B cell (primary cell): ENCODE data around the gene CYP2W1. TPM values are rescaled to one million over a fixed set of nuclear protein-coding genes. Genes with fewer than 3 reads are reported as not detected.

Experiments
- ATAC-seq: fragments of 200-7000 bp; cut with Tn5 transposase; one replicate; pipeline ENCODE4 v1.10.0; 2021; ENCODE audit warnings: low read depth, mild to moderate bottlenecking, moderate number of reproducible peaks, moderate library complexity
- CTCF ChIA-PET: fragments of 350-600 bp; sonication (Branson Sonifier 250); formaldehyde crosslinking; loops from one replicate; lab custom pipeline; 2021; ENCODE audit warnings: antibody characterized with exemption, inconsistent platforms; lab: Charles Lee
- POLR2A ChIA-PET: fragments of 350-600 bp; sonication (Branson Sonifier 250); formaldehyde crosslinking; loops from one replicate; lab custom pipeline; 2021; ENCODE audit warnings: antibody characterized with exemption; lab: Charles Lee
- DNase-seq: peaks from one replicate; pipeline ENCODE4 v3.0.0; 2013
- H2AFZ ChIP-seq: 2 replicates; pipeline ENCODE4 v1.6.1; 2012; ENCODE audit warnings: mild to moderate bottlenecking, low read depth, low read length; ENCODE audit not compliant: insufficient read depth, poor library complexity, severe bottlenecking
- H3K27ac ChIP-seq, 2 donors: 1 replicate in 1 of 2; 2 replicates in 1 of 2; pipeline ENCODE4 v1.5.1; 2012 to 2013; ENCODE audit warnings: low read length in 2 of 2, mild to moderate bottlenecking in 2 of 2, moderate library complexity in 1 of 2
- H3K27me3 ChIP-seq, 4 experiments: fragments of 200-600 bp in 1 of 4; sonication (generic) in 1 of 4; replicated peaks in 1 of 4; 1 replicate in 2 of 4; 2 replicates in 2 of 4; pipeline versions ENCODE4 v1.6.1 to v1.7.0; 2013 to 2016; ENCODE audit warnings: low read length in 3 of 4, mild to moderate bottlenecking in 2 of 4, mixed read lengths in 1 of 4, moderate library complexity in 1 of 4; ENCODE audit not compliant: insufficient read depth in 4 of 4, control insufficient read depth in 3 of 4; ENCODE audit errors: control extremely low read depth in 1 of 4
- H3K36me3 ChIP-seq, 2 experiments: replicated peaks in 1 of 2; 1 replicate in 1 of 2; 2 replicates in 1 of 2; pipeline versions ENCODE4 v1.6.1 to v1.7.1; 2013; ENCODE audit warnings: low read length in 1 of 2; ENCODE audit not compliant: insufficient read depth in 2 of 2, control insufficient read depth in 1 of 2; ENCODE audit errors: control extremely low read depth in 1 of 2, extremely low read depth in 1 of 2
- H3K4me1 ChIP-seq, 2 donors: fragments of 200-600 bp in 1 of 2; sonication (generic) in 1 of 2; 1 replicate in 1 of 2; 2 replicates in 1 of 2; pipeline versions ENCODE4 v1.5.1 to v1.6.1; 2013 to 2017; ENCODE audit warnings: low read length in 2 of 2; ENCODE audit not compliant: control insufficient read depth in 2 of 2, insufficient read depth in 2 of 2
- H3K4me2 ChIP-seq: replicated peaks from 2 replicates; pipeline ENCODE3; 2012; ENCODE audit warnings: mild to moderate bottlenecking, low read depth, low read length; ENCODE audit not compliant: poor library complexity, severe bottlenecking
- H3K4me3 ChIP-seq, 5 experiments: fragments of 200-600 bp in 1 of 5; sonication (generic) in 1 of 5; 1 replicate in 3 of 5; 2 replicates in 2 of 5; pipeline versions ENCODE4 v1.5.1 to v1.7.0; 2011 to 2016; ENCODE audit warnings: low read length in 4 of 5, mild to moderate bottlenecking in 4 of 5, low read depth in 2 of 5, control low read depth in 1 of 5, moderate library complexity in 1 of 5; ENCODE audit not compliant: insufficient read depth in 1 of 5; ENCODE audit errors: control extremely low read depth in 1 of 5, extremely low read depth in 1 of 5
- H3K79me2 ChIP-seq: fragments of 200-600 bp; sonication (generic); one replicate; pipeline ENCODE4 v1.6.0; 2016; ENCODE audit warnings: low read length; ENCODE audit not compliant: control insufficient read depth, insufficient read depth
- H3K9ac ChIP-seq: fragments of 200-600 bp; sonication (generic); 2 replicates; pipeline ENCODE4 v1.6.1; 2017; ENCODE audit warnings: mild to moderate bottlenecking, low read length, moderate library complexity
- H3K9me3 ChIP-seq, 3 donors: one replicate each; pipeline versions ENCODE4 v1.6.1 to v1.7.1; 2013; ENCODE audit warnings: low read length in 2 of 3; ENCODE audit not compliant: control insufficient read depth in 2 of 3, insufficient read depth in 1 of 3; ENCODE audit errors: control extremely low read depth in 1 of 3
- H4K20me1 ChIP-seq: 2 replicates; pipeline ENCODE4 v1.6.0; 2012; ENCODE audit warnings: mild to moderate bottlenecking, low read length; ENCODE audit not compliant: insufficient read depth, control insufficient read depth, poor library complexity, severe bottlenecking
- H3K27ac Mint-ChIP-seq: one replicate; pipeline ENCODE4 v1.8.0; 2021; ENCODE audit warnings: mixed read lengths
- H3K27me3 Mint-ChIP-seq: one replicate; pipeline ENCODE4 v1.8.0; 2021; ENCODE audit warnings: mixed read lengths
- H3K4me1 Mint-ChIP-seq: one replicate; pipeline ENCODE4 v1.8.0; 2021; ENCODE audit warnings: mixed read lengths
- H3K4me3 Mint-ChIP-seq: one replicate; pipeline ENCODE4 v1.8.0; 2021; ENCODE audit warnings: mixed read lengths
- H3K9me3 Mint-ChIP-seq: one replicate; pipeline ENCODE4 v1.8.0; 2022; ENCODE audit warnings: mixed read lengths; ENCODE audit not compliant: insufficient read depth
- EZH2 ChIP-seq: IDR thresholded peaks from 2 replicates; pipeline ENCODE4 v1.6.1; 2012; ENCODE audit warnings: borderline replicate concordance, low read depth, mild to moderate bottlenecking, moderate library complexity, low read length; ENCODE audit not compliant: insufficient read depth, poor library complexity, severe bottlenecking
- WGBS: methylation state at CpG from one replicate; pipeline ENCODE4 v1.1.5; 2013; ENCODE audit warnings: missing lambda C conversion rate; ENCODE audit not compliant: insufficient coverage; 5-methylcytosine and 5-hydroxymethylcytosine counted together
- intact Hi-C: fragments of 100-400 bp; cut with micrococcal nuclease; formaldehyde crosslinking; loops from one replicate; pipeline ENCODE4 v1.10.0; 2022
- polyA plus RNA-seq: library from polyadenylated mRNA; depleted of rRNA; stranded (reverse); fragments of >200 nt; gene quantifications from 2 replicates; pipeline ENCODE4 v1.2.3, GENCODE V29; 2012
- total RNA-seq, 2 donors: library from RNA; stranded (reverse); fragments of 120-200 nt in 1 of 2; gene quantifications; 1 replicate in 1 of 2; 2 replicates in 1 of 2; pipeline versions ENCODE4 v1.2.3 to v1.2.4, GENCODE V29; 2013 to 2022
- TF ChIP-seq, protein P1 (sequence below): fragments of 200-600 bp; IDR thresholded peaks from one replicate; pipeline ENCODE4 v1.8.0; 2022; ENCODE audit warnings: antibody characterized with exemption, mild to moderate bottlenecking

The CYP2W1 gene
- total and polyA plus RNA-seq, 2 donors (not counting 1 experiment from before 2014, with no cell fraction given), result not detected

DNA sequence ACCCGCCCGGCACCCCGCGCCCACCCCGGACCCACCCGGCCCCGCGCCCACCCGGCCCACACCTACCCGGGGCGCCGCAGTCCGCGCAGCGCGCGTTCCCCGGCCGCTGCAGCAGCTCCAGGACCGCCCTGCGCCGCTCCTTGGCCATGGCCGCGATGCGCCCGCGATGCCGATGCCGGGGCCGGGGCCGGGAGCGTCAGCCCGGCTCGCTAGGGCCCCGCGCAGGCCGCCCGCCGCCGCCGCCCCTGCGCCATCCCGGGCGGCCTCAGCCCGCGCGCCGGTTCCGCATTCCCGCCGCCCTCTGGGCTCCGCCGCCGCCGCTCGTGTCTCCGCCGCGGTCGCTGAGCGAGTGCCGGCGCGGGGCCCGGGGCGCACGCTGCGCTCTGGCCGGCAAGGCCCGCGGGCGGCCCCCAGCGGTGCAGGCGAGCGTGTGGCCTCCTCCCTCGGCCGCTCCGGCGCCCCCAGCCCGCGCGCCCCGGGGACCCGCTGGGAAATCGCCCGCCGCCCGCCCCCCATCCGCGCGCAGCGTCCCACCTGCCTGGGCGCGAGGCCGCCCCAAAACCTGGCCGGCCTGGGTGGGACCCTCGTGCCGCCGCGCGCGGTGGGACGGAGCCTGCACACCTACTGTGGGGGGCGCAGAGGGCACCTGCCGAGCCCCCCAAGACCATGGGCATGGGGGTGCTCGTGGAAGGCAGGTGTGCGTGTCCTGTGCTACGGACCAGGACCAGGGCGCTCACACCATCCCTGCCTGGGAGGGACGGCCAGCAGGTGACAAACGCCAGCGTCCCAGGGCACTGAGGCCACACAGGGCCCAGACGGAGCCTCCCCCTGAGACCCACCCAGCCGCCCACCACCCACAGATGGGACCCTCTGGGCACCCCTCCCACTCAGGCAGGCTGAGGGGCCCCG, 28.4 kb upstream of the CYP2W1 start, which contains the start of gene ADAP1:
TSS of gene ADAP1 (minus strand) at position 351 of the 909 bp plus-strand sequence. CDS start at position 148, 203 bp downstream.
- Mint-ChIP-seq H3K27me3 (peaks cover 3% of the 10 kb centered on the region), H3K9me3 (no peaks in the 10 kb centered on the region), H3K27ac (peak within 1 kb of the TSS; percentile 32), H3K4me3 (peak within 1 kb of the TSS; percentile 76), H3K4me1 (peaks cover 19% of the 10 kb centered on the region)
- DNase-seq (peak; percentile 76), ATAC-seq (peak; percentile 71)
- intact Hi-C loops, result loop anchor here (1.0 to 2.0 kb wide), 2 partner anchors 44 to 78 kb away; partner anchors contain the start of gene GET4
- peak within 1 kb of the TSS in 3 of 5 experiments; percentile 30 to 61 (median 45) for H3K4me3 ChIP-seq
- H3K4me1 ChIP-seq, result peaks cover 7 to 38% of the 10 kb centered on the region in 2 donors
- no peaks in the 10 kb centered on the region for H3K79me2 ChIP-seq
- 10% methylated on average over 107 of the region's 115 CpGs for WGBS
- peaks cover 0 to 21% (median 5%) of the 10 kb centered on the region in 4 experiments for H3K27me3 ChIP-seq
- peak within 1 kb of the TSS; percentile 58 for H2AFZ ChIP-seq
- TF ChIP-seq EZH2, result no peak
- TF ChIP-seq, protein P1, sequence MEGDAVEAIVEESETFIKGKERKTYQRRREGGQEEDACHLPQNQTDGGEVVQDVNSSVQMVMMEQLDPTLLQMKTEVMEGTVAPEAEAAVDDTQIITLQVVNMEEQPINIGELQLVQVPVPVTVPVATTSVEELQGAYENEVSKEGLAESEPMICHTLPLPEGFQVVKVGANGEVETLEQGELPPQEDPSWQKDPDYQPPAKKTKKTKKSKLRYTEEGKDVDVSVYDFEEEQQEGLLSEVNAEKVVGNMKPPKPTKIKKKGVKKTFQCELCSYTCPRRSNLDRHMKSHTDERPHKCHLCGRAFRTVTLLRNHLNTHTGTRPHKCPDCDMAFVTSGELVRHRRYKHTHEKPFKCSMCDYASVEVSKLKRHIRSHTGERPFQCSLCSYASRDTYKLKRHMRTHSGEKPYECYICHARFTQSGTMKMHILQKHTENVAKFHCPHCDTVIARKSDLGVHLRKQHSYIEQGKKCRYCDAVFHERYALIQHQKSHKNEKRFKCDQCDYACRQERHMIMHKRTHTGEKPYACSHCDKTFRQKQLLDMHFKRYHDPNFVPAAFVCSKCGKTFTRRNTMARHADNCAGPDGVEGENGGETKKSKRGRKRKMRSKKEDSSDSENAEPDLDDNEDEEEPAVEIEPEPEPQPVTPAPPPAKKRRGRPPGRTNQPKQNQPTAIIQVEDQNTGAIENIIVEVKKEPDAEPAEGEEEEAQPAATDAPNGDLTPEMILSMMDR, result no peak
- H3K4me2 ChIP-seq, result peak within 1 kb of the TSS; percentile 87
- no peaks in the 10 kb centered on the region for H3K36me3 ChIP-seq
- H3K9me3 ChIP-seq, result peaks cover 0 to 7% (median 0%) of the 10 kb centered on the region in 3 donors
- CTCF ChIA-PET, result interaction anchor here (0.7 to 3.3 kb wide), 7 partner anchors 10 to 47 kb away, joined by 3 to 8 read pairs (median 4); no protein-coding TSS in a partner anchor
- H3K27ac ChIP-seq, result no peak within 1 kb of the TSS
- H3K9ac ChIP-seq, result peak within 1 kb of the TSS; percentile 52
- H4K20me1 ChIP-seq, result no peaks in the 10 kb centered on the region
- POLR2A ChIA-PET, result interaction anchor here (1.4 kb wide), 1 partner anchor 45 kb away, joined by 6 read pairs; no protein-coding TSS in a partner anchor
